H1 (cell line): Measurements from ENCODE around the gene GGA1. TPM values are rescaled to one million over a fixed set of nuclear protein-coding genes. Genes with fewer than 3 reads are reported as not detected.

Source experiments
- ATF3 ChIP-seq: IDR thresholded peaks from 2 replicates; pipeline ENCODE4 v1.6.1; 2011; ENCODE audit warnings: low read depth, mild to moderate bottlenecking, low read length; ENCODE audit not compliant: insufficient read depth
- polyA plus RNA-seq, 7 experiments: library from polyadenylated mRNA; depleted of rRNA in 3 of 7; stranded (reverse) in 5 of 7; unstranded in 2 of 7; fragments of >200 nt in 5 of 7; fragments of 200-250 nt in 2 of 7; gene quantifications; 1 replicate in 5 of 7; 2 replicates in 1 of 7; 4 replicates in 1 of 7; pipeline versions ENCODE4 v1.2.1 to v1.2.3, GENCODE V29; 2011 to 2013; ENCODE audit warnings: missing spikeins in 2 of 7, mixed read lengths in 2 of 7
- total RNA-seq: library from RNA; stranded (reverse); fragmentation: NEBNext Ultra II Directional; extraction: Animal tissue kit (Norgen Biotek cat#: 25700); gene quantifications from 2 replicates; pipeline ENCODE4 v1.2.1, GENCODE V29; 2021

The GGA1 gene
- total and polyA plus RNA-seq, 2 of the 8 experiments (the other 6 are each of a cell fraction or from before 2014, with no cell fraction given): 49.3 to 57.2 TPM

GRCh38 chr22:37659897-37660708, 51.5 kb downstream of the GGA1 start (continued):
- TF ChIP-seq ATF3: no peak
